ENCODE measurements around the gene TPSB2.

TPSB2 gene

GRCh38 chr16:1211451-1212268, 18.3 kb downstream of the TPSB2 start:
- H3K4me3 ChIP-seq (ENCODE audit: low read depth, low read length), result no peak overlapping the region
- no peak for TF ChIP-seq CTCF (IDR thresholded peaks at IDR 0.05; ENCODE audit: borderline replicate concordance, insufficient read depth, low read depth, low read length)

- H3K4me3 ChIP-seq (ENCODE audit: low read depth, low read length), result no peak overlapping the region
- no peak for TF ChIP-seq CTCF (IDR thresholded peaks at IDR 0.05; ENCODE audit: borderline replicate concordance, insufficient read depth, low read depth, low read length)
These were observed 19.5 kb downstream of the TPSB2 start for GRCh38 chr16:1210461-1210860.

GRCh38 chr16:1209081-1209480, 20.9 kb downstream of the TPSB2 start:
- TF ChIP-seq CTCF (IDR thresholded peaks at IDR 0.05; ENCODE audit: borderline replicate concordance, insufficient read depth, low read depth, low read length), result no peak
- H3K4me3 ChIP-seq (ENCODE audit: low read depth, low read length), result no peak overlapping the region

- TF ChIP-seq CTCF (IDR thresholded peaks at IDR 0.05; ENCODE audit: borderline replicate concordance, insufficient read depth, low read depth, low read length), result no peak
- no peak overlapping the region for H3K4me3 ChIP-seq (ENCODE audit: low read depth, low read length)
These were observed 21.6 kb downstream of the TPSB2 start for GRCh38 chr16:1208239-1208830.

GRCh38 chr16:1206786-1207185, 23.2 kb downstream of the TPSB2 start:
- TF ChIP-seq CTCF (IDR thresholded peaks at IDR 0.05; ENCODE audit: borderline replicate concordance, insufficient read depth, low read depth, low read length), result no peak
- no peak overlapping the region for H3K4me3 ChIP-seq (ENCODE audit: low read depth, low read length)

- H3K4me3 ChIP-seq (ENCODE audit: low read depth, low read length), result no peak overlapping the region
- TF ChIP-seq CTCF (IDR thresholded peaks at IDR 0.05; ENCODE audit: borderline replicate concordance, insufficient read depth, low read depth, low read length), result no peak
These were observed 23.7 kb downstream of the TPSB2 start for GRCh38 chr16:1206326-1206725.

GRCh38 chr16:1204933-1205332, 25.1 kb downstream of the TPSB2 start:
- no peak for TF ChIP-seq CTCF (IDR thresholded peaks at IDR 0.05; ENCODE audit: borderline replicate concordance, insufficient read depth, low read depth, low read length)
- no peak overlapping the region for H3K4me3 ChIP-seq (ENCODE audit: low read depth, low read length)
